ENCODE measurements around the gene CITED1.
"Not testable (repeated sequence)": the region's sequence is repeated elsewhere in the genome, so short reads cannot be mapped to it uniquely, and the experiment has no call there.

Gene CITED1

DNA sequence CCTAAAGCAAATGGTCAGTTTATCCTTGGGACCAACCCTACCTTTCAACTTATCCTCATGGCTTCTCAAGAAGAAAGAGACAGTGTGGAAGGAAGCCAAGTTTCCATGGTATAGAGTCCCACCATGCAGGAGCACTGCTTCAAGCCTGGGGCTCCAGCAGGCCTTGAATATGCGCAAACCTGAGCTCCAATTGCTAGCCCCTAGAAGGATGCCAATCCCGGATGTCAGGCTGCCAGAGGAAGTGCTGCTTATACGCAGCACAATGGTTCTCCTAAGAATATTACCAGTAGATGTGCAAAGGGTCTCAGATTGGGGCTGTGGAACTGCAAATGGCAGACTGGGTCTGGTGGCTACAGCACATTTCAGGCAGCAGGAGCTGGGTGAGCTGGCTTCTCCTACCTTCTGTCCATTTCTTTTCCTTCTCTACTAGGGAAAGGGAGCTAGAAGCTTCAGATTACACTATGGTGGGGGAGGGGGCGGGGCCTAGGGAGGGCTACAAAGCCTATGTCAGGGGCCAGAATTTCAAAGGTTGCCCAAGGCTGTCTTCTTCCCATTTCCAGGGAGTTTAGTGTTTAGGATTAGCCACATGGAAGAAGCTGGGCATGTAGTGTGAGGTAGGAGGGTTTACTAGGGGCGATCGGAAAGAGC is 40.7 kb upstream of the CITED1 start:
- no peak overlapping the region for H3K4me3 ChIP-seq (ENCODE audit: low read depth, low read length)
- DNase-seq (ENCODE audit: low read depth), result no peak

DNA sequence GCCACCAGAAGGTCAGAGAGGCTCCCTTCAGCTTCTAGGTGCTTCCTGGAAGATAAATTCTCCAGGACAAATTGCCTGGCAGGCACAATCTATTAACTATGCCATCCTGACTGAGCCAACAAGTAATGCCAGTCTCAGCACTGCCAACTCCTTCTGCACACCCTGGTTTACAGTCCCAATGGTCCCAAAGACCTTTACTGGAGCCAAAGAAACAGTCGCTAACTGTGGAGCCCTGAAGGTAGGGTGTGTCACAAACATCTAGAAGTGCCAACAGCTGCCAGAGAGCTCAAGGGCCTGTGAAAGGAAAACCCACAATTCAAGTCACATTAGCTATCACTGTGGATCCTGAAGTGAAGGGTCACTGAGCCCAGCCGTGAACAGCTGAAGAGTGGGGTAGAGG is 34.9 kb upstream of the CITED1 start:
- H3K4me3 ChIP-seq (ENCODE audit: low read depth, low read length), result no peak overlapping the region
- no peak for DNase-seq (ENCODE audit: low read depth)
- TF ChIP-seq, protein P1, sequence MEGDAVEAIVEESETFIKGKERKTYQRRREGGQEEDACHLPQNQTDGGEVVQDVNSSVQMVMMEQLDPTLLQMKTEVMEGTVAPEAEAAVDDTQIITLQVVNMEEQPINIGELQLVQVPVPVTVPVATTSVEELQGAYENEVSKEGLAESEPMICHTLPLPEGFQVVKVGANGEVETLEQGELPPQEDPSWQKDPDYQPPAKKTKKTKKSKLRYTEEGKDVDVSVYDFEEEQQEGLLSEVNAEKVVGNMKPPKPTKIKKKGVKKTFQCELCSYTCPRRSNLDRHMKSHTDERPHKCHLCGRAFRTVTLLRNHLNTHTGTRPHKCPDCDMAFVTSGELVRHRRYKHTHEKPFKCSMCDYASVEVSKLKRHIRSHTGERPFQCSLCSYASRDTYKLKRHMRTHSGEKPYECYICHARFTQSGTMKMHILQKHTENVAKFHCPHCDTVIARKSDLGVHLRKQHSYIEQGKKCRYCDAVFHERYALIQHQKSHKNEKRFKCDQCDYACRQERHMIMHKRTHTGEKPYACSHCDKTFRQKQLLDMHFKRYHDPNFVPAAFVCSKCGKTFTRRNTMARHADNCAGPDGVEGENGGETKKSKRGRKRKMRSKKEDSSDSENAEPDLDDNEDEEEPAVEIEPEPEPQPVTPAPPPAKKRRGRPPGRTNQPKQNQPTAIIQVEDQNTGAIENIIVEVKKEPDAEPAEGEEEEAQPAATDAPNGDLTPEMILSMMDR (IDR thresholded peaks at IDR 0.05; ENCODE audit: low read depth, low read length, missing control alignments), result no peak

More for the DNA sequence above, 40.7 kb upstream of the CITED1 start:
- TF ChIP-seq, protein P1 (IDR thresholded peaks at IDR 0.05; ENCODE audit: low read depth, low read length, missing control alignments), result no peak

DNA sequence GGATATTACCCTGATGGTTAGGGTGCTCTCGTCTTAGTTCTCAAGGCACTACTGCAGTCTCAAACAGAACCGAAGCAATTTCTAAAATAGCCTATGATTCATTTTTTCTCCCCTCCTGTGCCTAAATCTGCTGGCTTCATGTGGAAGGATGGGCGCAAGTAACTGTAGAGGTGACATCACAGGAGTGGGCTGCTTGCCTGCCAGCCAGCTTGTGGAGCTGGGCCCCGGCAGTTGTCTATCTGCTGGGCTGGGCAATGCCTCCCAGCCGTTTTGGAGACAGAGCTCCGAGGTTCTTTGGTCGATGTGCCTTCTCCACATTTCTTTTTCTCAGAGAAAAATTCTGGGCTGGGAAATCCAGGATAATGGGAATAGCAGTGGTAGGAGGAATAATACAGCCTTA is 34.3 kb upstream of the CITED1 start:
- TF ChIP-seq, protein P1 (IDR thresholded peaks at IDR 0.05; ENCODE audit: low read depth, low read length, missing control alignments), result no peak
- no peak for DNase-seq (ENCODE audit: low read depth)
- H3K4me3 ChIP-seq (ENCODE audit: low read depth, low read length), result no peak overlapping the region

DNA sequence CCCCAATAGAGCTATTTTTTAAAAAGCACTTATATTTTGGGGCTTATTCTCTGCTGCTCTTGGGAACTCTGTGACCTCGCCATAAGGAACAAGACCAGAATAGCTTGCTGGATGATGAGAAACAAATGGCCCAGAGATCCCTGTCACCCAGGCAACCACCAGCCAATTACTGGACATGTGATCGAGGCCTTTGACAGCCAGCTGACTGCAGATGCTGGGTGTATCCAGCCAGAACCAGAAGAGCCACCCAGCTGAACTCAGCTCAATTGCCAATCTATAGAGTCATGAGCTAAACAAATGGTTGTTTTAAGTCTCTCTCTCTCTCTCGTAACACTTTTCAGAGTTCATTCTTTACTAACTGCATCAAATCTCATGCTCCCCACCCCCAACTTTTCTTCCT is 24.4 kb upstream of the CITED1 start:
- no peak overlapping the region for H3K4me3 ChIP-seq (ENCODE audit: low read depth, low read length)
- TF ChIP-seq, protein P1 (IDR thresholded peaks at IDR 0.05; ENCODE audit: low read depth, low read length, missing control alignments), result no peak
- DNase-seq (ENCODE audit: low read depth), result no peak

DNA sequence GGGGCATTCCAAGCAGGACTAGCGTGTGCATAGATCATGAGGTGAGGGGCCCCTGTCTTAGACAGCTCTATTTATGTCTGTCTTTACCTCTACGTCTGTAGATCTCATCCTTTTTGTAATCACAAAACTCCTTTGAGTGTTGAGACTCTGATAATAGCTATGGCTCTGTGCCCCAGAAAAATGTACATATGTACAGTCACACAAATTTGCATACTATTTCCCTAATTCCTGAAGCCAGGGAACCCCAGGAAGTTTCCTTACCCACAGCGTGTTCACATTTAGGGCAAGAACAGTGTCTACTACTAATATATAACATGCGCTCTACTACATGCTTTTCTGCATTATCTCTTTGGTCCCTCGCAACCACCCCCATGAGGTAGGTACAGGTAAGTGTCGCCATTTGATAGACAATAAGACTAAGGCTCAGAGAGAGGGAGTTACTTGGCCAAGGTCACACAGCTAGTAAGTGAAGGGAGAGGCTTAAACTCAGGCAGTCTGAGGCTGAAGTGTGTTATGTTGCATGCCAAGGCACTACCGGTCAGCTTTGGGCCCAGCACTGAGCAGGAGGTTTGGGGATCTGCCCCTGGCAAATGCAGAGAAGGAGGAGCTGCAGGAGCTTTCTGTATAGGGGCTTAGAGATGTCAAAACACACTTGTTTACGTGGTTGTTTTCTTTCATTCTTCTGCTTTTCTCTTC is 21.0 kb upstream of the CITED1 start:
- TF ChIP-seq, protein P1 (IDR thresholded peaks at IDR 0.05; ENCODE audit: low read depth, low read length, missing control alignments), result no peak
- DNase-seq (ENCODE audit: low read depth), result no peak
- H3K4me3 ChIP-seq (ENCODE audit: low read depth, low read length), result no peak overlapping the region

DNA sequence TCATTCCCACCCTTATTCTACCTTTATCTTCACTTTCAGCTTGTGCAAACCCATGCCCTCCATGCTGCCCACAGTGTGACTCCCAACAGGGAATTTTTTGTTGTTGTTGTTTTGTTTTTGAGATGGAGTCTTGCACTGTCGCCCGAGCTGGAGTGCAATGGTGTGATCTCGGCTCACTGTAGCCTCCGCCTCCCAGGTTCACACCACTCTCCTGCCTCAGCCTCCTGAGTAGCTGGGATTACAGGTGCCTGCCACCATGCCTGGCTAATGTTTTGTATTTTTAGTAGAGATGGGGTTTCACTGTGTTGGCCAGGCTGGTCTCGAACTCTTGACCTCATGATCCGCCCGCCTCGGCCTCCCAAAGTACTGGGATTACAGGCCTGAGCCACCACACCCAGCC is 13.9 kb upstream of the CITED1 start:
- H3K4me3 ChIP-seq (ENCODE audit: low read depth, low read length); DNase-seq (ENCODE audit: low read depth): not testable (repeated sequence)

DNA sequence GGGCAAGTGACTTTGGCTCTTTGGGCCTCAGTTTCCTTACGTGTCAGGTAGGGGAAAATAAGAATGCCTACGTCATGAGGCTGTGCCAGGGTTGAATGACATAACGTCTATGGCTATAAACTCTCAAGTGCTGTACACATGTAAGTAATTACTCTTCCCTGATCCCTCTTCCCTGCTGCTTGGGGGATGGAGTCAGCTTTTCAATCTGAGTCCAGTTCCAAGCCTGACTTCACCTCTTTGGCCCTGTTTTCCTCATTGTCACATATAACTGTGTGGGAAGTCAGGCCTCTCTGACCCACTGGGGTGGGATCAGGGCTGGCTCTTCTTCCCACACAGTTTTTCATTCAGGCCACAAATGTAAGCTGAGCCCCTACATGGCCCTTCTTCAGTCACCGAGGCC is 11.4 kb upstream of the CITED1 start:
- DNase-seq (ENCODE audit: low read depth), result no peak
- no peak overlapping the region for H3K4me3 ChIP-seq (ENCODE audit: low read depth, low read length)
- TF ChIP-seq, protein P1 (IDR thresholded peaks at IDR 0.05; ENCODE audit: low read depth, low read length, missing control alignments), result no peak
